ENCODE results near the gene IVL.

IVL gene

DNA sequence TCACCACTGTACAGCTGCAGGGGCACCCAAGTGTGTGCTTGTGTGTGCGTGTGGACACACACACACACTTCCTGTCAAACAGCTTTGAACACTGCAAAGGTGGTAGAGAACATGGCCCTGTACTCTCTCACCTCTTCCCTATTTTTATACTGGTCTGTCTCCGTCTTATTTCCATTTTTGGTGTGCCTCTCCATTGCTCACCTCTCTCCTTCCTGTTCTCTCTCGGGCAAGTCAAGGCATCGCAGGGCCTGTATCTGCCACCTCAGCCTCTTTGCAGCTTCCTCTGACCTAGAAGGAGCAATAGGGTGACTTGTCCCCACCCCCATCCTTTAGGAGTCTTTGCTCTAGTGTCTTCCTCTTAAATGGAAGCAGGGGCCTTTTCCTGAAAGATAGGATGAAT lies 28.0 kb upstream of the IVL start:
- no peak overlapping the region for H3K4me3 ChIP-seq (ENCODE audit: insufficient read length, low read depth)
- DNase-seq (ENCODE audit: low read depth, low spot score) = no peak
- no peak for TF ChIP-seq YY1 (IDR thresholded peaks at IDR 0.05; ENCODE audit: insufficient read depth, insufficient read length)
- H3K9ac ChIP-seq (ENCODE audit: insufficient read length, low read depth) = no peak overlapping the region
- no peaks in the 10 kb centered on the region for H3K27me3 ChIP-seq (ENCODE audit: insufficient read depth, insufficient read length)
- H3K4me1 ChIP-seq (ENCODE audit: insufficient read depth, insufficient read length) = no peaks in the 10 kb centered on the region
- H3K9me3 ChIP-seq (ENCODE audit: insufficient read depth, low read length) = no peaks in the 10 kb centered on the region
- H3K36me3 ChIP-seq (ENCODE audit: insufficient read depth, insufficient read length, low read length) = no peaks in the 10 kb centered on the region

- DNase-seq (ENCODE audit: low read depth, low spot score) = no peak
Observed at GRCh38 chr1:152880907-152881306, 27.4 kb upstream of the IVL start.

DNA sequence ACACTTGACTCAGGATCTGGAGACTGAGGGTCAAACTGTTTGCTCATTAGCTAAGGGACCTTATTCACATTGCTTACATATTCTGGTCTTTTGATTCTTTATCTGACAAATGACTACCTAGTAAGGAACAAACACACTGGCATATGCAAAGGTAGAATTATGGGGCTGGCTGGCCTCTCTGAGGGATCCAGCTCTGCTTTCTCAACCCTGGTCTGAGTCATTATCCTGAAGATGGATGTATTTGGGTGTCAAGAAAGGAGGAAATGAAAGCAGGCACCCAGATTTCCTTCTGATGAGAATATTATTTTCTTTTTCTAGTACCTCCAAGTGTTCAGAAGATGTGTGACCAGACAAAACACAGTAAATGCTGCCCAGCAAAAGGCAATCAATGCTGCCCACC lies 24.3 kb upstream of the IVL start:
- H3K9ac ChIP-seq (ENCODE audit: insufficient read length, low read depth) = no peak overlapping the region
- H3K27me3 ChIP-seq (ENCODE audit: insufficient read depth, insufficient read length) = no peaks in the 10 kb centered on the region
- H3K4me3 ChIP-seq (ENCODE audit: insufficient read length, low read depth) = no peak overlapping the region
- TF ChIP-seq YY1 (IDR thresholded peaks at IDR 0.05; ENCODE audit: insufficient read depth, insufficient read length) = no peak
- TF ChIP-seq SUZ12 (IDR thresholded peaks at IDR 0.05; ENCODE audit: extremely low read depth, insufficient read depth, insufficient read length) = no peak
- no peak for TF ChIP-seq ZNF274 (IDR thresholded peaks at IDR 0.05; ENCODE audit: low read depth, low read length)
- no peaks in the 10 kb centered on the region for H3K9me3 ChIP-seq (ENCODE audit: insufficient read depth, low read length)
- no peak for DNase-seq (ENCODE audit: low read depth, low spot score)
- no peaks in the 10 kb centered on the region for H3K36me3 ChIP-seq (ENCODE audit: insufficient read depth, insufficient read length, low read length)
- H3K4me1 ChIP-seq (ENCODE audit: insufficient read depth, insufficient read length) = no peaks in the 10 kb centered on the region

More at GRCh38 chr1:152880907-152881306, 27.4 kb upstream of the IVL start:
- Histone ChIP-seq H3K36me3 (ENCODE audit: insufficient read depth, insufficient read length, low read length) (no peaks in the 10 kb centered on the region), H3K27me3 (ENCODE audit: insufficient read depth, insufficient read length) (no peaks in the 10 kb centered on the region), H3K4me1 (ENCODE audit: insufficient read depth, insufficient read length) (no peaks in the 10 kb centered on the region), H3K9me3 (ENCODE audit: insufficient read depth, low read length) (no peaks in the 10 kb centered on the region), H3K9ac (ENCODE audit: insufficient read length, low read depth) (no peak overlapping the region), H3K4me3 (ENCODE audit: insufficient read length, low read depth) (no peak overlapping the region)
- TF ChIP-seq YY1 (IDR thresholded peaks at IDR 0.05; ENCODE audit: insufficient read depth, insufficient read length) (no peak), ZNF274 (IDR thresholded peaks at IDR 0.05; ENCODE audit: low read depth, low read length) (no peak), SUZ12 (IDR thresholded peaks at IDR 0.05; ENCODE audit: extremely low read depth, insufficient read depth, insufficient read length) (no peak)

DNA sequence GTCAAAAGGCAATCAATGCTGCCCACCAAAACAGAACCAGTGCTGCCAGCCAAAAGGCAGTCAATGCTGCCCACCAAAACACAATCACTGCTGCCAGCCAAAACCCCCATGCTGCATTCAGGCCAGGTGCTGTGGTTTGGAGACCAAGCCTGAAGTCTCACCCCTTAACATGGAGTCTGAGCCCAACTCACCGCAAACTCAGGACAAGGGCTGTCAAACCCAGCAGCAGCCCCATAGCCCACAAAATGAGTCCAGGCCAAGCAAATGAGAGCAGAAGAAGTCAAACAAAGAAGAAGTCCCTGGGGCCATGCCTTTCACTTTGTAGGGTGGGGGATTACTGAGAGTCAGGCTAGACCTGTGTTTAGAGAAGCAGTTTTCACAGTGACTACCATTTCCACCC lies 23.8 kb upstream of the IVL start:
- Histone ChIP-seq H3K4me1 (ENCODE audit: insufficient read depth, insufficient read length) (no peaks in the 10 kb centered on the region), H3K9me3 (ENCODE audit: insufficient read depth, low read length) (no peaks in the 10 kb centered on the region), H3K4me3 (ENCODE audit: insufficient read length, low read depth) (no peak overlapping the region), H3K27me3 (ENCODE audit: insufficient read depth, insufficient read length) (no peaks in the 10 kb centered on the region), H3K9ac (ENCODE audit: insufficient read length, low read depth) (no peak overlapping the region), H3K36me3 (ENCODE audit: insufficient read depth, insufficient read length, low read length) (no peaks in the 10 kb centered on the region)
- no peak for DNase-seq (ENCODE audit: low read depth, low spot score)
- TF ChIP-seq YY1 (IDR thresholded peaks at IDR 0.05; ENCODE audit: insufficient read depth, insufficient read length) (no peak), ZNF274 (IDR thresholded peaks at IDR 0.05; ENCODE audit: low read depth, low read length) (no peak), SUZ12 (IDR thresholded peaks at IDR 0.05; ENCODE audit: extremely low read depth, insufficient read depth, insufficient read length) (no peak)

DNA sequence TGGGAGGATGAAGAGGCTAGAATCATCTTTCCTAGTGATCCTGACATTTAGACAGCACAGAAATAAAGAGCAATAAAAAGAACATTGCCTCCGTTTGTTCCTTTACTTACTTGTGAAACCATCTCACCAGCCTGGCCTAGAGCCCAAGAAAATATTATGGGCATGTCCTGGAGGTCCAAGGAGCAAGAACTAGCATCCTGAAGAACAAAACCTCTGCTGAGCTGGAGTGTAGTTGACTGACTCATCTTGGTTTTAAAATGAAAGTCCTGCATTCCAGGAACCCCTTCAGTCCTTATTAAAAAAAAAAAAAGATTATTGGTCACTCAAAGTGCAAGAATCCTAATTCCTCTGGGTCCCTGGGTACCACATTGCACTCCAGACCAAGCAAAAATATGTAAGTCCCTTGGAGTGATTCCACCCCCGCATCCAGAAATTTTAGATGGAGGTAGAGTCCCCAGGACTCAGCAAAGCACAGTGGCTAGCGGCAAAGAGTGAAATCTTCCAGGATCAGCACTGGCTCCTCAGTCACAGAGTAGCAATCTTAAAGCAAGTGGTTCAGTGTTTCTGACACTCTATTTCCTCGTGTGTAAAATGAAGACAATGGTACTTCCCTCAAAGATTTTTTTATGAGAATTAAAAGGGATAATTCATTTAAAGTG lies 23.3 kb upstream of the IVL start:
- Histone ChIP-seq H3K27me3 (ENCODE audit: insufficient read depth, insufficient read length) (no peaks in the 10 kb centered on the region), H3K4me3 (ENCODE audit: insufficient read length, low read depth) (no peak overlapping the region), H3K4me1 (ENCODE audit: insufficient read depth, insufficient read length) (no peaks in the 10 kb centered on the region), H3K36me3 (ENCODE audit: insufficient read depth, insufficient read length, low read length) (no peaks in the 10 kb centered on the region), H3K9me3 (ENCODE audit: insufficient read depth, low read length) (no peaks in the 10 kb centered on the region), H3K9ac (ENCODE audit: insufficient read length, low read depth) (no peak overlapping the region)
- TF ChIP-seq YY1 (IDR thresholded peaks at IDR 0.05; ENCODE audit: insufficient read depth, insufficient read length) (no peak), ZNF274 (IDR thresholded peaks at IDR 0.05; ENCODE audit: low read depth, low read length) (no peak), SUZ12 (IDR thresholded peaks at IDR 0.05; ENCODE audit: extremely low read depth, insufficient read depth, insufficient read length) (no peak)
- DNase-seq (ENCODE audit: low read depth, low spot score) = no peak

DNA sequence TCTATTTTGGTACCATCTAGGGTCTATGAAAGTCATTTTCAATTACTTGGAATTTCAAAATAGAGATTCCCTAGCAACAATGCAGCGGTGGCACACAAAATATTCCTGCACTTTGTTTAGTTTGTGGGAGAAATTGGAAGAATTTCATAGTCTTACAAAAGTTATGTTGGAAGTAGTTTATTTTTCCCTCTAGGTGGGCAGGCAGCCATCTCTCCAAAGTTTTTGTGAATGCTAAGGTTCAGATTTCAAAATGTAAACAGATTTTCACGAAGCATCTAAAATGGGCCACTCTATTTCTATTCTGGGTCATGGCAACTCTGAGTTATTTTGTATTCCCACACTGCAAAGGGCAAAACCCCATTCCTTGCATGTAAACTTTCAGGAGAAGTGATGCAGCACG lies 22.3 kb upstream of the IVL start:
- Histone ChIP-seq H3K36me3 (ENCODE audit: insufficient read depth, insufficient read length, low read length) (no peaks in the 10 kb centered on the region), H3K9me3 (ENCODE audit: insufficient read depth, low read length) (no peaks in the 10 kb centered on the region), H3K4me1 (ENCODE audit: insufficient read depth, insufficient read length) (no peaks in the 10 kb centered on the region), H3K27me3 (ENCODE audit: insufficient read depth, insufficient read length) (no peaks in the 10 kb centered on the region), H3K4me3 (ENCODE audit: insufficient read length, low read depth) (no peak overlapping the region), H3K9ac (ENCODE audit: insufficient read length, low read depth) (no peak overlapping the region)
- no peak for DNase-seq (ENCODE audit: low read depth, low spot score)
- no peak for TF ChIP-seq ZNF274 (IDR thresholded peaks at IDR 0.05; ENCODE audit: low read depth, low read length)
- TF ChIP-seq SUZ12 (IDR thresholded peaks at IDR 0.05; ENCODE audit: extremely low read depth, insufficient read depth, insufficient read length) = no peak
- no peak for TF ChIP-seq YY1 (IDR thresholded peaks at IDR 0.05; ENCODE audit: insufficient read depth, insufficient read length)

DNA sequence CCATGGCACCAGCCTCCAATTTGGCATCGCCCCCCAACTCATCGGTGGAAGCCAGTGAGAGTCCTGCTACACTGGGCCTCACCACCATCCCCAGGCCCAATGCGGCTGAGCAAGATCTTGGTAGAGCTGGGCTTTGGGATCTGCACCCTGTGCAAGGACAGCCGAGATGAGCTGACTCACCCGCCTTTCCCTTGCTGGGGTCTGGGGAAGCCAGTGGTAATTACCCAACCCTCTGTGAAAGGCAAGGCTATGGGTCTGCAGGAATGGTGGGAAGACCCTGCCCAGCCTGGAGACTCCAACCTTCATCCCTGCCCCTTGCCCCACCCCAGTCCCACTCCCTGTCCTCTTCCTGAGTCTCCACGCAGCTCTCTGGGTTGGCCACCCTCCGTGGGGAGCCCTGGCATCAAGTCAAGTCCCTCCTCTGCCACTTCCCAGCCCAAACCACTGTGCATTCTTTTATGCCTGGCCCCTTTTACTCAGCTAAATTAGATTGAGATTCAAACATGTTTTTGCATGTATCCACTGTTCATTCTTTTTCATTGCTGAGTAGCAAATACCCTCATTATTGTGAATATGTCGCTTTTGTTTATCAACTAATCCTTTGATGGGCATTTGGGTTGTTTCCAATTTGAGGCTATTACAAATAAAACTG lies 21.5 kb upstream of the IVL start:
- Histone ChIP-seq H3K4me3 (ENCODE audit: insufficient read length, low read depth) (no peak overlapping the region), H3K27me3 (ENCODE audit: insufficient read depth, insufficient read length) (no peaks in the 10 kb centered on the region), H3K36me3 (ENCODE audit: insufficient read depth, insufficient read length, low read length) (no peaks in the 10 kb centered on the region), H3K9me3 (ENCODE audit: insufficient read depth, low read length) (no peaks in the 10 kb centered on the region), H3K4me1 (ENCODE audit: insufficient read depth, insufficient read length) (no peaks in the 10 kb centered on the region), H3K9ac (ENCODE audit: insufficient read length, low read depth) (no peak overlapping the region)
- DNase-seq (ENCODE audit: low read depth, low spot score) = no peak
- no peak for TF ChIP-seq SUZ12 (IDR thresholded peaks at IDR 0.05; ENCODE audit: extremely low read depth, insufficient read depth, insufficient read length)
